Esophagus muscularis mucosa (tissue), 4 donors: ENCODE measurements around the gene CBL.

ENCODE experiments used
- EP300 ChIP-seq: sonication (generic); formaldehyde crosslinking; IDR thresholded peaks from one replicate; pipeline ENCODE4 v1.6.1; 2017; ENCODE audit warnings: antibody characterized with exemption
- POLR2A ChIP-seq: fragments of 450-650 bp; IDR thresholded peaks from one replicate; pipeline ENCODE4 v1.6.1; 2017; ENCODE audit warnings: antibody characterized with exemption, moderate library complexity, mild to moderate bottlenecking, low read depth
- TF ChIP-seq, protein P1 (sequence below), 3 experiments: fragments of 200-600 bp in 2 of 3; fragments of 450-650 bp in 1 of 3; sonication (generic) in 2 of 3; IDR thresholded peaks; one replicate each; pipeline ENCODE4 v1.5.1; 2017 to 2019; ENCODE audit warnings: antibody characterized with exemption in 3 of 3, mild to moderate bottlenecking in 2 of 3, moderate library complexity in 1 of 3

GRCh38 chr11:119172513-119172912 lies 33.6 kb upstream of the CBL start:
- TF ChIP-seq, protein P1, sequence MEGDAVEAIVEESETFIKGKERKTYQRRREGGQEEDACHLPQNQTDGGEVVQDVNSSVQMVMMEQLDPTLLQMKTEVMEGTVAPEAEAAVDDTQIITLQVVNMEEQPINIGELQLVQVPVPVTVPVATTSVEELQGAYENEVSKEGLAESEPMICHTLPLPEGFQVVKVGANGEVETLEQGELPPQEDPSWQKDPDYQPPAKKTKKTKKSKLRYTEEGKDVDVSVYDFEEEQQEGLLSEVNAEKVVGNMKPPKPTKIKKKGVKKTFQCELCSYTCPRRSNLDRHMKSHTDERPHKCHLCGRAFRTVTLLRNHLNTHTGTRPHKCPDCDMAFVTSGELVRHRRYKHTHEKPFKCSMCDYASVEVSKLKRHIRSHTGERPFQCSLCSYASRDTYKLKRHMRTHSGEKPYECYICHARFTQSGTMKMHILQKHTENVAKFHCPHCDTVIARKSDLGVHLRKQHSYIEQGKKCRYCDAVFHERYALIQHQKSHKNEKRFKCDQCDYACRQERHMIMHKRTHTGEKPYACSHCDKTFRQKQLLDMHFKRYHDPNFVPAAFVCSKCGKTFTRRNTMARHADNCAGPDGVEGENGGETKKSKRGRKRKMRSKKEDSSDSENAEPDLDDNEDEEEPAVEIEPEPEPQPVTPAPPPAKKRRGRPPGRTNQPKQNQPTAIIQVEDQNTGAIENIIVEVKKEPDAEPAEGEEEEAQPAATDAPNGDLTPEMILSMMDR (IDR thresholded peaks at IDR 0.05) = no peak
- no peak for TF ChIP-seq POLR2A
- TF ChIP-seq EP300 = no peak
